ENCODE measurements around the gene FAXC.

- TF ChIP-seq CTCF (IDR thresholded peaks at IDR 0.05; ENCODE audit: low read depth, low read length): no peak
- TF ChIP-seq MYC (IDR thresholded peaks at IDR 0.05; ENCODE audit: low read depth, low read length): no peak
- TF ChIP-seq POLR2A (IDR thresholded peaks at IDR 0.05; ENCODE audit: extremely low read depth, insufficient read length): no peak
Measured at GRCh38 chr6:99232056-99232455, 117.4 kb downstream of the FAXC start.
